GM19467 (cell line): ENCODE results near the gene ZNF155.
A peak's percentile ranks its signal among the peaks of the same experiment; 100 is the strongest.

Experiments used
- ATAC-seq: cut with Tn5 transposase; IDR thresholded peaks from one replicate; pipeline ENCODE4 v1.9.1; 2021; ENCODE audit warnings: mild to moderate bottlenecking, moderate library complexity; ENCODE audit not compliant: unreplicated experiment

ZNF155 gene

DNA sequence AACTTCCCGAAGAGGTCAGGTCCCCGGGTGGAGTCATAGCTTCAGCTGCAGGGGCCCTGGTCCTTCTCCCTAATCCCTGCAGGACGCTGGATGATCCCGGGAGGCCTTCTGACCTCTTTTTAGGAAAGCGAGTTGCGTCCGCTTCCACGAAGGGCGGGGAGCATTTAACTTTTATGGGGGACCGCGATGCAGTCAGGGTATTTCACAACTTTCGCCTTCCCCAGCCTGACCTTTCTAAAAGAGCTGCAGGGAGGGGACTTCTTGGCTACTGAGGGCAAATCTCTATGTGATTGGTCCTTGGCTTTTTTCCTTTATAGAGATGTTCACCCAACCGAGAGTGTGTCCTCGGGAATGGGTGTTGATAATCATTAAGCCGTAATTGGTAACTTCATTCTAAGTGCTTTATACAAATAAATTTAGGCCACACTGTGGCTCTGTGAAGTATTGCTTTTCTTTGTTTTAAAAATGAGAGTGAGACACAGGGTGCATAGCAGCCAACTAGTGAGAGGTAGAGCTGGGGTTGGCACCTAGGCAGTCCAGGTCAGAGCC, 19.5 kb downstream of the ZNF155 start:
- peak; percentile 25 for ATAC-seq

GRCh38 chr19:44005973-44006372, 22.0 kb downstream of the ZNF155 start:
- ATAC-seq = no peak

DNA sequence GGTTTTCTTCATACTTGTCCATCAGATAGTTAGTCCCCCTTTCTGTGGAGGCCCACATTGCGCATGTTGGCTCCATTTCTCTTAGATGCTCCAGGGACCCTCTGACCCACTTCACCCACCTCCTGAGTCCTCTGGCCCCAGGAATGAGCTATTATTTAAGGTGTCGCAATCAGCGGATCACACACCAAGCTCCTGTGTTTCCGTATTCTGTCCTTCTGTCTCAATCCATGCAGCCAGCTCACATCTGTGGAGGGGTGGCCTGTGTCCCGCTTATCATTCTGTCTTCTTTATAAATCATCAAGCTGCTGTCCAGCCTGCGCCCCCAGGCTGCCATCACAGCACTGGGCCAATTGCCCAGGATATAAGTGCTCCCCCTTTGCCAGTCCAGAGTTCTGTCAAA, 23.5 kb downstream of the ZNF155 start:
- ATAC-seq = no peak

DNA sequence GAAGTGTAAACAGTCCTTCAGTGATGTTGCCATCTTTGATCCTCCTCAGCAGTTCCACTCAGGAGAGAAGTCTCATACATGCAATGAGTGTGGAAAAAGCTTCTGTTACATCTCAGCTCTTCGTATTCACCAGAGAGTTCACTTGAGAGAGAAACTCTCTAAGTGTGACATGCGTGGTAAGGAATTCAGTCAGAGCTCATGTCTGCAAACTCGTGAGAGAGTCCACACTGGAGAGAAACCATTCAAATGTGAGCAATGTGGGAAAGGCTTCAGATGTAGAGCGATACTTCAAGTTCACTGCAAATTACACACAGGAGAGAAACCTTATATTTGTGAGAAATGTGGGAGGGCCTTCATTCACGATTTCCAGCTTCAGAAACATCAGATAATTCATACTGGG, 26.5 kb downstream of the ZNF155 start:
- ATAC-seq = no peak

- ATAC-seq = no peak
Measured at GRCh38 chr19:44019498-44019897, 35.5 kb downstream of the ZNF155 start.

- ATAC-seq = no peak
Measured at GRCh38 chr19:44021221-44021620, 37.2 kb downstream of the ZNF155 start.

DNA sequence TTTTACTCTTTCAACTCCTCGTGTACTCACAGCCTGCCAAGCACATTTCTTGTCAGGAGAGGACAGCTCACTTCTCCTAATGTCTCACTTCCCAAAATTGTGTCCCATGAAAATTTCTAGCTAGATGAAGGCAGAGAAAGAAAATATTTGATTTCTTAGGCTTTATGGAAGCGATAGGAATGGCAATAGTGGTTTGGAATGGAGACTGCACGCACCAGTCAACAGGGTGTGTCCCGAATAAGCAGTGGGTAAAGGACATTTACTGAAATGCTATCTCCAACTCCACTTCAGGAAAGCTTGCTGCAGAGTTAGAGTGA, 40.9 kb downstream of the ZNF155 start:
- ATAC-seq = no peak

GRCh38 chr19:44025217-44025936, 41.4 kb downstream of the ZNF155 start, which contains the start of gene ZNF222:
ZNF222 (plus strand) TSS chr19:44025379; CDS start chr19:44025437, 58 bp downstream.
- peak; percentile 98 for ATAC-seq

GRCh38 chr19:44026622-44027021, 42.6 kb downstream of the ZNF155 start:
- ATAC-seq = no peak

DNA sequence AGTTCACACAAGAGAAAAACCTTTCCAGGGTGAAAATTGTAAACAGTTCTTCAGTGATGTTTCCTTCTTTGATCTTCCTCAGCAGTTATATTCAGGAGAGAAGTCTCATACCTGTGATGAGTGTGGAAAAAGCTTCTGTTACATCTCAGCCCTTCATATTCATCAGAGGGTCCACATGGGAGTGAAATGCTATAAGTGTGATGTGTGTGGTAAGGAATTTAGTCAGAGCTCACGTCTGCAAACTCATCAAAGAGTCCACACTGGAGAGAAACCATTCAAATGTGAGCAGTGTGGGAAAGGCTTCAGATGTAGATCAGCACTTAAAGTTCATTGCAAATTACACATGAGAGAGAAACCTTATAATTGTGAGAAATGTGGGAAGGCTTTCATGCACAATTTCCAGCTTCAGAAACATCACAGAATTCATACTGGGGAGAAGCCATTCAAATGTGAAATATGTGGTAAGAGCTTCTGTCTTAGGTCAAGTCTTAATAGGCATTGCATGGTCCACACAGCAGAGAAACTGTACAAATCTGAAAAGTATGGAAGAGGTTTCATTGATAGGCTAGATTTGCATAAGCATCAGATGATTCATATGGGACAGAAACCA, 48.1 kb downstream of the ZNF155 start:
- no peak for ATAC-seq

DNA sequence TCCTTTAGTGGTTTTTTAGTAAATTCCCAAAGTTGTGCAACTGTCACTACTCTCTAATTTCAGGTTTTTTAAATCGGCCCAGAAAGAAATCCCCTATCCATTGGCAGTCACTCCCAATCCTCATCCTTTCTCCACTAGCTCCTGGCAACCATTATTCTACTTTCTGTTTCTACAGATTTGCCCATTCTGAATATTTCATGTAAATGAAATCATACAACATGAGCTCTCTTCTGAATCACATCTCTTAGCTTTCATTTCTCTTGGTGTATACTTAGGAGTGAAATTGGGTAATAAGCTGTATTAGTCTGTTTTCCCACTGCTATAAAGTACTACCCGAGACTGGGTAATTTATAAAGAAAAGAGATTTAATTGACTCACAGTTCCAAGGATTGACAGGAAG, 58.2 kb downstream of the ZNF155 start:
- ATAC-seq = no peak
